ENCODE measurements around the gene NUP42. TPM values are rescaled to one million over a fixed set of nuclear protein-coding genes. Genes with fewer than 3 reads are reported as not detected.

The NUP42 gene
- total RNA-seq, 1 experiment from 2014 or later = 36.5 TPM

DNA sequence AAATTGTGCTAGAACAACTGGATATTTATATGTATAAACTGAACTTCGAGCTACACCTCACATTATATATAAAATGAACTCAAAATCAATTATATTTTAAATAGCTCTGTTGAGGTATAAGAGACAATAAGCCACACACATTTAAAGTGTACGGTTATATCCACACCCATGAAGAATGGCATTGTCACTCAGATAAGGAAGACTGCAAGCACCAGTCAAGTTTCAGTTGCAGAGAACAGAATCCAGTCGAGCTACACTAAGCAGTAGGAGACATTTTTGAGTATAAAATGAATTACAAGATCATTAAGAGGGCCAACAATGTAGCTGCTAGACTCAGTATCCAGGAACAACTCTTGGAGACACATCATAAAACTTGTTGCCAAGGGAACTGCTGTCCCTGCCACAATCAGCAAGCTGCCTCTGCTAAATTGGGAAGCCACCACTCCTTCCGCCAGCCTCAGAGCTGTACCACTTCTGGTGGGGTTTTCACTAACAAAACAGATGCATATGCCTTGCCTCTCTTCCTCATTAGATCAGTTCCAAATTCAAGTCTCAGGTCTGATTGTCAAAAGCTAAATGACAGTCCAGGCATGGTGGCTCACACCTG, 45.1 kb downstream of the NUP42 start:
- no peak overlapping the region for H3K4ac ChIP-seq (ENCODE audit: low read depth, low read length)
- Mint-ChIP-seq H3K4me1 (0 out of 4 replicates have a peak, but pooled peaks cover 0 to 3% of the 10 kb centered on the region in 2 experiments), H3K27me3 (ENCODE audit: low read depth) (no peaks in the 10 kb centered on the region; the same call in 1 of the 2 replicates), H3K36me3 (ENCODE audit: insufficient read depth in 1 of 3, low read depth in 3 of 3) (peaks cover 0 to 4% (median 3%) of the 10 kb centered on the region in 3 experiments; a peak in 2 of 7 replicates), H3K9me3 (peaks cover 0 to 2% of the 10 kb centered on the region in 2 experiments; a peak in 2 of 5 replicates), H3K27ac (no peak overlapping the region; a peak in 1 of 7 replicates), H3K4me3 (no peak overlapping the region)
- H3K18ac ChIP-seq (ENCODE audit: insufficient read length, low read depth, low read length) = no peak overlapping the region
- no peak overlapping the region for H2BK120ac ChIP-seq (ENCODE audit: low read depth, low read length, poor library complexity, severe bottlenecking)
- H4K91ac ChIP-seq (ENCODE audit: insufficient read length, low read depth, low read length) = no peak overlapping the region
- H3K79me2 ChIP-seq (ENCODE audit: insufficient read depth, low read length) = no peaks in the 10 kb centered on the region
- no peaks in the 10 kb centered on the region for H3K9me3 ChIP-seq (ENCODE audit: control insufficient read depth, low read depth, low read length)
- H2BK5ac ChIP-seq (ENCODE audit: insufficient read length, low read length) = no peak overlapping the region
- no peak overlapping the region for H3K56ac ChIP-seq (ENCODE audit: insufficient read length, low read depth, low read length)
- no peak overlapping the region for H4K5ac ChIP-seq (ENCODE audit: insufficient read length, low read depth, low read length)
- H2AFZ ChIP-seq (ENCODE audit: low read length) = no peak overlapping the region
- no peak overlapping the region for H2AK5ac ChIP-seq (ENCODE audit: insufficient read length, low read length)
- no peak overlapping the region for H3K9ac ChIP-seq (ENCODE audit: extremely low read depth, insufficient read length, low read length)
- no peaks in the 10 kb centered on the region for H4K20me1 ChIP-seq (ENCODE audit: control insufficient read depth, insufficient read depth, insufficient read length)
- H2BK12ac ChIP-seq (ENCODE audit: insufficient read length, low read depth, low read length) = no peak overlapping the region
- no peaks in the 10 kb centered on the region for H3K4me1 ChIP-seq (ENCODE audit: insufficient read depth, low read length)
- no peaks in the 10 kb centered on the region for H3K27me3 ChIP-seq (ENCODE audit: insufficient read depth, low read length)
- WGBS (ENCODE audit: extremely low coverage, insufficient read length, low lambda C conversion rate) = no CpG with 5 or more reads among the region's 4 CpGs
- H2BK15ac ChIP-seq (ENCODE audit: low read depth, low read length) = no peak overlapping the region
- no peak for DNase-seq
- H4K8ac ChIP-seq (replicated peaks; ENCODE audit: insufficient read length, low read depth, low read length) = no peak overlapping the region
- H3K23ac ChIP-seq (ENCODE audit: insufficient read length, low read depth, low read length) = no peak overlapping the region
- H2BK20ac ChIP-seq (ENCODE audit: low read depth, low read length, poor library complexity, severe bottlenecking) = no peak overlapping the region
- TF ChIP-seq, protein P1, sequence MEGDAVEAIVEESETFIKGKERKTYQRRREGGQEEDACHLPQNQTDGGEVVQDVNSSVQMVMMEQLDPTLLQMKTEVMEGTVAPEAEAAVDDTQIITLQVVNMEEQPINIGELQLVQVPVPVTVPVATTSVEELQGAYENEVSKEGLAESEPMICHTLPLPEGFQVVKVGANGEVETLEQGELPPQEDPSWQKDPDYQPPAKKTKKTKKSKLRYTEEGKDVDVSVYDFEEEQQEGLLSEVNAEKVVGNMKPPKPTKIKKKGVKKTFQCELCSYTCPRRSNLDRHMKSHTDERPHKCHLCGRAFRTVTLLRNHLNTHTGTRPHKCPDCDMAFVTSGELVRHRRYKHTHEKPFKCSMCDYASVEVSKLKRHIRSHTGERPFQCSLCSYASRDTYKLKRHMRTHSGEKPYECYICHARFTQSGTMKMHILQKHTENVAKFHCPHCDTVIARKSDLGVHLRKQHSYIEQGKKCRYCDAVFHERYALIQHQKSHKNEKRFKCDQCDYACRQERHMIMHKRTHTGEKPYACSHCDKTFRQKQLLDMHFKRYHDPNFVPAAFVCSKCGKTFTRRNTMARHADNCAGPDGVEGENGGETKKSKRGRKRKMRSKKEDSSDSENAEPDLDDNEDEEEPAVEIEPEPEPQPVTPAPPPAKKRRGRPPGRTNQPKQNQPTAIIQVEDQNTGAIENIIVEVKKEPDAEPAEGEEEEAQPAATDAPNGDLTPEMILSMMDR (conservative IDR thresholded peaks at IDR 0.05) = no peak
- no peak overlapping the region for H3K14ac ChIP-seq (ENCODE audit: insufficient read depth, low read length)
- H3T11ph ChIP-seq (ENCODE audit: low read length) = no peak overlapping the region
- H3K4me2 ChIP-seq (ENCODE audit: insufficient read depth, insufficient read length, low read length) = no peak overlapping the region
- no peaks in the 10 kb centered on the region for H3K23me2 ChIP-seq (ENCODE audit: insufficient read length, low read depth, low read length, poor library complexity, severe bottlenecking)
- H3K27ac ChIP-seq (ENCODE audit: insufficient read length, low read depth, low read length) = no peak overlapping the region
- H3K79me1 ChIP-seq (ENCODE audit: insufficient read depth, low read depth, low read length, poor library complexity, severe bottlenecking) = no peaks in the 10 kb centered on the region
